T-helper 2 cell (primary cell): ENCODE data around the gene MSANTD2.
"Not testable (repeated sequence)": the region's sequence is repeated elsewhere in the genome, so short reads cannot be mapped to it uniquely, and the experiment has no call there.

ENCODE experiments used
- DNase-seq, 5 experiments: peaks; one replicate each; pipeline versions ENCODE4 v3.0.0 to v3.0.0-alpha.2; 2012 to 2022

Gene MSANTD2

GRCh38 chr11:124817036-124817435 is 16.8 kb upstream of the MSANTD2 start:
- DNase-seq = no peak

GRCh38 chr11:124814739-124815138 is 14.5 kb upstream of the MSANTD2 start:
- no peak for DNase-seq

- DNase-seq = no peak
These were observed 12.7 kb upstream of the MSANTD2 start for GRCh38 chr11:124812876-124813275.

- no peak for DNase-seq
These were observed 11.4 kb upstream of the MSANTD2 start for GRCh38 chr11:124811399-124812125.

GRCh38 chr11:124807660-124808270 is 7.6 kb upstream of the MSANTD2 start:
- no peak for DNase-seq

- DNase-seq = no peak
These were observed 7.0 kb upstream of the MSANTD2 start for GRCh38 chr11:124807201-124807600.

DNA sequence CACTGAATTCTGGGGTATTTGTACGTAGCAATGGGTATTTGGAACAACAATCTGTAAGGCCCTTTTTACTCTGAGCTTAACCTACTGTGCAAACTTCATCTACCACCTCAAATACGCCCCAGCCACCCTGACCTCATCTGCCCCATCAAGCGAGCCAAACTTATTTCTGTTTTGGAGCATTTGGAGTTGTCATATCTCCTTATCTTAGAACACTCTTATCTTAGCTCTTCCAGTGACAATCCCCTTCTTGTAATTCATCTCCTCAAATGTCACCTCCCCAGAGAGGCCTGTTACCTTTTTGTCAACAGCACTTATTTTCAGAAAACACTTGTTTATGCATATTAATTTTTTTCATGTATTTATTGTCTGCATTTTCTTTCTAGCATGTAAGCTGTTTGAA is 4.7 kb upstream of the MSANTD2 start:
- no peak for DNase-seq

- DNase-seq = no peak
These were observed 1.6 kb upstream of the MSANTD2 start for GRCh38 chr11:124801636-124802312.

- no peak for DNase-seq
These were observed 808 bp upstream of the MSANTD2 start for GRCh38 chr11:124801014-124801413.

DNA sequence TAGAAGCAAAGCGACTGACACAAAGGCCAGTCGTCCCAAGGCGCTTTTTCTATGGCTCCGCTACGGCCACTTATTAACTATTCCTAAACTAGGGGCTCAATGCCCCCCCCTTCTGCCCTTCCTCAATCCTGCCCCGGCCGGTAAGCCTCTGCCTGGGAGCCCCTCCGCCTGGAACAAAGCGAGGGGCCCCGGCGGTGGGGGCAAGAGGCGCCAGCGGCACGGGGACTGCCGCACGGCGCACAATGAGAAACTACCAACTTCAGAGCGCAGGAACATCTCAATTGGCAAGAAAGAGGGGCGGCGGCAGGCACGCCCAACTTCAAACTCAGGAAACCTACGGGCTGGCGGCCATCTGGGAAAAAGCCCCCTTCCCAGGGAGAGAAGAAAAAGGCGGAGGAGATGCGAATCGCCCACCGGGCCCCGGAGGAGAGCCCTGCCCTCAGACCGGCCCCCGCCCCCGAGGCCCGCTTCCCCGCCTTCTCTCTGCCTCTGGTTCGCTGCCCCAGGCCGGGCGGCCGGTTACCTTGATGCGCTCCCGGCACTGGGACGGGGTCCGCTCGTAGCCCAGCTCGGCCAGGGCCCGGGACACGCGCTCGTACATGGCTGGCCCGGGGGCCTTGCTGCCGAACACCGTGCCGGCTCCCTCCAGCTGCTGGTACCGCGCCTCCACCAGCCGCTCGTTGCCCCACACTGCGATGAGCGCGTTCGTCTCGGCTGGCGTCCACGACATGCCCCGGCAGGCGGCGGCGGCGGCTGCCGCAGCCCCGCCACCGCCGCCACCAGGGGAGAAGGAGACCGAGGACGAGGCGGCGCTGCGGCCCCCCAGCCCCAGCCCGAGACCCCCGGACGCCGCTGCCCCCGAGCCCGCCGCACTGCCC is 619 bp downstream of the MSANTD2 start:
- peak; percentile 8 to 57 (median 41) for DNase-seq

GRCh38 chr11:124798991-124799347 is 1.2 kb downstream of the MSANTD2 start:
- peak in 1 of 5 experiments; percentile 27 for DNase-seq

DNA sequence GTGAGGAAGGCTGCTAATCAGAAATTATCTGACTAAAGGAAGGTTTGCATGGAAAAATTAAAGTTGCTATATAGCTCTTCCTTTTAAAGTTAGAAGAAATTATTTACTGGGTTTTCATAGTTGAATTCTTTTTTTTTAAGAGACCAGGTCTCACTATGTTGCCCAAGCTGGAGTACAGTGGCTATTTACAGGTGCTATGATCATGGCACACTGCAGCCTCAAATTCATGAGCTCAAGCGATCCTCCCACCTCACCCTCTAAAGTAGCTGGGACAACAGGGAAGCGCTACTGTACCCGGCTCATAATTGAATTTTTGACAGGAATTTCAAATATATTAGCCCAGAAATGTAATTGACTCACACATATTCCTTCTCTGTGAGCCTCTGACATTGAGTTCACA is 3.9 kb downstream of the MSANTD2 start:
- no peak for DNase-seq

GRCh38 chr11:124793466-124794278 is 6.5 kb downstream of the MSANTD2 start:
- peak in 1 of 5 experiments; percentile 63 for DNase-seq

GRCh38 chr11:124791626-124792341 is 8.4 kb downstream of the MSANTD2 start:
- peak in 1 of 5 experiments; percentile 8 for DNase-seq

GRCh38 chr11:124788521-124788920 is 11.7 kb downstream of the MSANTD2 start:
- DNase-seq = no peak

DNA sequence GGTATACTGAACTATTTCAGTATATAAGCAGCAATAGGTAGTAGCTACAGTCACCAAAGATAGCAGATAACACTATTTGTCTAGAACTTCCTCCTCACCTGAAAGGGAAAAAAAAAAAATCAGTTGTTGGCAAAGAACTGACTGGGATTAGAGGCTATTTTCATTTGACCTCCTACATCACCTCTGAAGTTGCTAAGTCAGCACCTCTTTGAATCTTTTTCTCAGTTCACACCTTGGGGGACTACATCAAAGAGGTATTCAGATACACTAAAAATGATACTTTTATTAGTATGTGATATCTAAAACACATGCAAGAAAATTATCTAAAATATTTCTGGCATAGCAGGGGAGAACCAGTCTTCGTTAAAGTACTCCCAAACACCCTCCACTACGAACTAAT is 16.2 kb downstream of the MSANTD2 start:
- no peak for DNase-seq

- DNase-seq = no peak
These were observed 17.2 kb downstream of the MSANTD2 start for GRCh38 chr11:124783002-124783401.

GRCh38 chr11:124779568-124779967 is 20.6 kb downstream of the MSANTD2 start:
- no peak for DNase-seq

- no peak for DNase-seq
These were observed 21.9 kb downstream of the MSANTD2 start for GRCh38 chr11:124778281-124778680.

DNA sequence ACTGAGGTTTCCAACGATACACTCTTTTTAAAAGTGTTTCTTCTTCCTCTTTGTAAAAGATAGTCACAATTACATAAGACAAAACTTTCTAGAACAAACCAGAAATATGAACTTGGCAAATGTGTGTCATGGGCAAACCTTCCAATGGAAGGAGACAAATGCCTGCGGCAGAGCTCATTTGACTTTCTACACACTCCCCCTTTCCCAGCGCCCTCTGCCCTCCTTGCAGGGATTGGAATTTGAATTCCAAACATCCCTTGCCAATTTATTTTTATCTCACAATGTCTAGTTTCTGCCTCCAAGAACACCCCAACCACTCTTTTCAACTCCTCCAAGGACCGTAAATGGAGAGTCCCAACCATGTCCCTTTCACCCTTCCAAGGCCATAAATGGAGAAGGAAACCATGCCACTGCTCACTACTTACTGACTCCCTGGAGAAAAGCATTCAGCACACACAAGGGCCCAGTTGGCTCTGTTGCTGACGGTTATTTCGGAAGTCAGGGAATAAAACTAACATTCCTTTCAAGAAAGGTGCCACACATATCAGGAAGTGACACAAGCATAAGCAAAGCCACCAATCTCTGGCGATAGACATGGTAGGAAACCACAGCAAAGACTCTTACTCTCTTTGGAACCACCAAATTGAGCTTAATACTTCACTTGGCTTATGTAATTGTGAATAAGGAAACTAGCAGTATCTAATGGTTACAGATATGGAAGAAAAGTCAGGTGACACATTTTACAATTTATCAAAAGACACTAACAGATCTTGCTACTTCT is 23.2 kb downstream of the MSANTD2 start:
- no peak for DNase-seq

DNA sequence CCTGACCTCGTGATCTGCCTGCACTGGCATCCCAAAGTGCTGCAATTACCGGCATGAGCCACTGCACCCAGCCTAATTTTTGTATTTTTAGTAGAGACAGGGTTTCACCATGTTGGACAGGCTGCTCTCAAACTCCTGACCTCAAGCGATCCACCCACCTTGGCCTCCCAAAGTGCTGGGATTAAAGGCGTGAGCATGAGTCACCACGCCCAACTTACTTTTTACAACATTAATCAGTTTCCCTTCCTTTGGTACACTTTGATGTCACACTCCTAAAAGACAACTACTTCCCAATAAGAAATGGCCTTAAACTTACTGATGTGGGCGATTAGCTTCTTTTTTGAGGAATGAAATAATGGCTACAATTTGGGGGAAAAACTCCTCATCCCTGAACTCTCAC is 29.2 kb downstream of the MSANTD2 start:
- DNase-seq = not testable (repeated sequence)
